K562 (cell line): ENCODE data around the gene MECR. TPM values are rescaled to one million over a fixed set of nuclear protein-coding genes. Genes with fewer than 3 reads are reported as not detected.

Source experiments
- polyA plus RNA-seq, 8 experiments: library from polyadenylated mRNA; depleted of rRNA in 4 of 8; stranded (reverse) in 5 of 8; unstranded in 3 of 8; fragments of >200 nt; fragmentation: Nextera tagmentation in 2 of 8; fragmentation: Illumina TruSeq in 1 of 8; extraction: Ambion mirVana in 2 of 8; extraction: Trizol in 1 of 8; gene quantifications; 2 replicates each; pipeline versions ENCODE4 v1.2.1 to v1.2.3, GENCODE V29; 2011 to 2014; ENCODE audit warnings: inconsistent platforms in 1 of 8, missing spikeins in 1 of 8
- total RNA-seq, 7 experiments: library from RNA; depleted of rRNA in 6 of 7; stranded (reverse); fragments of >200 nt in 6 of 7; fragmentation: Illumina TruSeq in 2 of 7; extraction: Trizol in 2 of 7; gene quantifications; 2 replicates each; pipeline versions ENCODE4 v1.2.1 to v1.2.3, GENCODE V29; 2011 to 2021; ENCODE audit warnings: low replicate concordance in 1 of 7
- TF ChIP-seq, protein P1 (sequence below): fragments of 450-650 bp; IDR thresholded peaks from 2 replicates; pipeline ENCODE4 v1.6.1; 2016; ENCODE audit warnings: mild to moderate bottlenecking, moderate library complexity

Gene MECR
- total and polyA plus RNA-seq, 9 of the 15 experiments (the other 6 are each of a cell fraction or from before 2014, with no cell fraction given), result 10.4 to 58.6 (median 42.9) TPM

GRCh38 chr1:29148656-29149491 is 81.9 kb downstream of the MECR start (continued):
- TF ChIP-seq, protein P1, sequence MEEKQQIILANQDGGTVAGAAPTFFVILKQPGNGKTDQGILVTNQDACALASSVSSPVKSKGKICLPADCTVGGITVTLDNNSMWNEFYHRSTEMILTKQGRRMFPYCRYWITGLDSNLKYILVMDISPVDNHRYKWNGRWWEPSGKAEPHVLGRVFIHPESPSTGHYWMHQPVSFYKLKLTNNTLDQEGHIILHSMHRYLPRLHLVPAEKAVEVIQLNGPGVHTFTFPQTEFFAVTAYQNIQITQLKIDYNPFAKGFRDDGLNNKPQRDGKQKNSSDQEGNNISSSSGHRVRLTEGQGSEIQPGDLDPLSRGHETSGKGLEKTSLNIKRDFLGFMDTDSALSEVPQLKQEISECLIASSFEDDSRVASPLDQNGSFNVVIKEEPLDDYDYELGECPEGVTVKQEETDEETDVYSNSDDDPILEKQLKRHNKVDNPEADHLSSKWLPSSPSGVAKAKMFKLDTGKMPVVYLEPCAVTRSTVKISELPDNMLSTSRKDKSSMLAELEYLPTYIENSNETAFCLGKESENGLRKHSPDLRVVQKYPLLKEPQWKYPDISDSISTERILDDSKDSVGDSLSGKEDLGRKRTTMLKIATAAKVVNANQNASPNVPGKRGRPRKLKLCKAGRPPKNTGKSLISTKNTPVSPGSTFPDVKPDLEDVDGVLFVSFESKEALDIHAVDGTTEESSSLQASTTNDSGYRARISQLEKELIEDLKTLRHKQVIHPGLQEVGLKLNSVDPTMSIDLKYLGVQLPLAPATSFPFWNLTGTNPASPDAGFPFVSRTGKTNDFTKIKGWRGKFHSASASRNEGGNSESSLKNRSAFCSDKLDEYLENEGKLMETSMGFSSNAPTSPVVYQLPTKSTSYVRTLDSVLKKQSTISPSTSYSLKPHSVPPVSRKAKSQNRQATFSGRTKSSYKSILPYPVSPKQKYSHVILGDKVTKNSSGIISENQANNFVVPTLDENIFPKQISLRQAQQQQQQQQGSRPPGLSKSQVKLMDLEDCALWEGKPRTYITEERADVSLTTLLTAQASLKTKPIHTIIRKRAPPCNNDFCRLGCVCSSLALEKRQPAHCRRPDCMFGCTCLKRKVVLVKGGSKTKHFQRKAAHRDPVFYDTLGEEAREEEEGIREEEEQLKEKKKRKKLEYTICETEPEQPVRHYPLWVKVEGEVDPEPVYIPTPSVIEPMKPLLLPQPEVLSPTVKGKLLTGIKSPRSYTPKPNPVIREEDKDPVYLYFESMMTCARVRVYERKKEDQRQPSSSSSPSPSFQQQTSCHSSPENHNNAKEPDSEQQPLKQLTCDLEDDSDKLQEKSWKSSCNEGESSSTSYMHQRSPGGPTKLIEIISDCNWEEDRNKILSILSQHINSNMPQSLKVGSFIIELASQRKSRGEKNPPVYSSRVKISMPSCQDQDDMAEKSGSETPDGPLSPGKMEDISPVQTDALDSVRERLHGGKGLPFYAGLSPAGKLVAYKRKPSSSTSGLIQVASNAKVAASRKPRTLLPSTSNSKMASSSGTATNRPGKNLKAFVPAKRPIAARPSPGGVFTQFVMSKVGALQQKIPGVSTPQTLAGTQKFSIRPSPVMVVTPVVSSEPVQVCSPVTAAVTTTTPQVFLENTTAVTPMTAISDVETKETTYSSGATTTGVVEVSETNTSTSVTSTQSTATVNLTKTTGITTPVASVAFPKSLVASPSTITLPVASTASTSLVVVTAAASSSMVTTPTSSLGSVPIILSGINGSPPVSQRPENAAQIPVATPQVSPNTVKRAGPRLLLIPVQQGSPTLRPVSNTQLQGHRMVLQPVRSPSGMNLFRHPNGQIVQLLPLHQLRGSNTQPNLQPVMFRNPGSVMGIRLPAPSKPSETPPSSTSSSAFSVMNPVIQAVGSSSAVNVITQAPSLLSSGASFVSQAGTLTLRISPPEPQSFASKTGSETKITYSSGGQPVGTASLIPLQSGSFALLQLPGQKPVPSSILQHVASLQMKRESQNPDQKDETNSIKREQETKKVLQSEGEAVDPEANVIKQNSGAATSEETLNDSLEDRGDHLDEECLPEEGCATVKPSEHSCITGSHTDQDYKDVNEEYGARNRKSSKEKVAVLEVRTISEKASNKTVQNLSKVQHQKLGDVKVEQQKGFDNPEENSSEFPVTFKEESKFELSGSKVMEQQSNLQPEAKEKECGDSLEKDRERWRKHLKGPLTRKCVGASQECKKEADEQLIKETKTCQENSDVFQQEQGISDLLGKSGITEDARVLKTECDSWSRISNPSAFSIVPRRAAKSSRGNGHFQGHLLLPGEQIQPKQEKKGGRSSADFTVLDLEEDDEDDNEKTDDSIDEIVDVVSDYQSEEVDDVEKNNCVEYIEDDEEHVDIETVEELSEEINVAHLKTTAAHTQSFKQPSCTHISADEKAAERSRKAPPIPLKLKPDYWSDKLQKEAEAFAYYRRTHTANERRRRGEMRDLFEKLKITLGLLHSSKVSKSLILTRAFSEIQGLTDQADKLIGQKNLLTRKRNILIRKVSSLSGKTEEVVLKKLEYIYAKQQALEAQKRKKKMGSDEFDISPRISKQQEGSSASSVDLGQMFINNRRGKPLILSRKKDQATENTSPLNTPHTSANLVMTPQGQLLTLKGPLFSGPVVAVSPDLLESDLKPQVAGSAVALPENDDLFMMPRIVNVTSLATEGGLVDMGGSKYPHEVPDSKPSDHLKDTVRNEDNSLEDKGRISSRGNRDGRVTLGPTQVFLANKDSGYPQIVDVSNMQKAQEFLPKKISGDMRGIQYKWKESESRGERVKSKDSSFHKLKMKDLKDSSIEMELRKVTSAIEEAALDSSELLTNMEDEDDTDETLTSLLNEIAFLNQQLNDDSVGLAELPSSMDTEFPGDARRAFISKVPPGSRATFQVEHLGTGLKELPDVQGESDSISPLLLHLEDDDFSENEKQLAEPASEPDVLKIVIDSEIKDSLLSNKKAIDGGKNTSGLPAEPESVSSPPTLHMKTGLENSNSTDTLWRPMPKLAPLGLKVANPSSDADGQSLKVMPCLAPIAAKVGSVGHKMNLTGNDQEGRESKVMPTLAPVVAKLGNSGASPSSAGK, result no peak
- TF ChIP-seq, all 486 proteins: peak for 3
